ENCODE results near the gene EPHB2.
"Not testable (repeated sequence)": the region's sequence is repeated elsewhere in the genome, so short reads cannot be mapped to it uniquely, and the experiment has no call there.

Gene EPHB2

DNA sequence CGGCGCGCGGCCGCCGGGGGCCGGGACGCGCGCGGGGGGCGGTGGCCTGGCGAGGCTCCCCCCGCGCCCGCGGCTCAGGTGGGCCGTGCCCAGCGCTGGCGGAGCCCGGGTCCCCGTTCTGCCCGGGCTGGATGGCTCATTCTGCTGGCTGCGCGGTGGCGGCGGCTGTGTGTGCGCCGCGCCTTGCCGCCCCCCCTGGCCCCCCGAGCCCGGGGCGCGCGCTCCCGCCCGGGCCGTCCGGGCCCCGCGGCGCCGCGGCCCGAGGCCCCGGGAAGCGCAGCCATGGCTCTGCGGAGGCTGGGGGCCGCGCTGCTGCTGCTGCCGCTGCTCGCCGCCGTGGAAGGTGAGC, at the start of gene EPHB2:
Gene EPHB2 (plus strand): TSS at position 139 of the 349 bp plus-strand sequence. CDS start 144 bp downstream, at position 283.
- TF ChIP-seq, protein P1, sequence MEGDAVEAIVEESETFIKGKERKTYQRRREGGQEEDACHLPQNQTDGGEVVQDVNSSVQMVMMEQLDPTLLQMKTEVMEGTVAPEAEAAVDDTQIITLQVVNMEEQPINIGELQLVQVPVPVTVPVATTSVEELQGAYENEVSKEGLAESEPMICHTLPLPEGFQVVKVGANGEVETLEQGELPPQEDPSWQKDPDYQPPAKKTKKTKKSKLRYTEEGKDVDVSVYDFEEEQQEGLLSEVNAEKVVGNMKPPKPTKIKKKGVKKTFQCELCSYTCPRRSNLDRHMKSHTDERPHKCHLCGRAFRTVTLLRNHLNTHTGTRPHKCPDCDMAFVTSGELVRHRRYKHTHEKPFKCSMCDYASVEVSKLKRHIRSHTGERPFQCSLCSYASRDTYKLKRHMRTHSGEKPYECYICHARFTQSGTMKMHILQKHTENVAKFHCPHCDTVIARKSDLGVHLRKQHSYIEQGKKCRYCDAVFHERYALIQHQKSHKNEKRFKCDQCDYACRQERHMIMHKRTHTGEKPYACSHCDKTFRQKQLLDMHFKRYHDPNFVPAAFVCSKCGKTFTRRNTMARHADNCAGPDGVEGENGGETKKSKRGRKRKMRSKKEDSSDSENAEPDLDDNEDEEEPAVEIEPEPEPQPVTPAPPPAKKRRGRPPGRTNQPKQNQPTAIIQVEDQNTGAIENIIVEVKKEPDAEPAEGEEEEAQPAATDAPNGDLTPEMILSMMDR (IDR thresholded peaks at IDR 0.05; ENCODE audit: low read depth, low read length): no peak
- Histone ChIP-seq H3K4me3 (ENCODE audit: low read depth, low read length) (peak within 1 kb of the TSS; percentile 48), H3K36me3 (no peaks in the 10 kb centered on the region), H3K27me3 (ENCODE audit: insufficient read depth, low read depth, severe bottlenecking) (peaks cover 6% of the 10 kb centered on the region), H3K9me3 (ENCODE audit: severe bottlenecking) (no peaks in the 10 kb centered on the region), H3K27ac (0 out of 2 replicates have a peak within 1 kb of the TSS, but pooled peaks have one; percentile 40)
- DNase-seq: peak; percentile 50

DNA sequence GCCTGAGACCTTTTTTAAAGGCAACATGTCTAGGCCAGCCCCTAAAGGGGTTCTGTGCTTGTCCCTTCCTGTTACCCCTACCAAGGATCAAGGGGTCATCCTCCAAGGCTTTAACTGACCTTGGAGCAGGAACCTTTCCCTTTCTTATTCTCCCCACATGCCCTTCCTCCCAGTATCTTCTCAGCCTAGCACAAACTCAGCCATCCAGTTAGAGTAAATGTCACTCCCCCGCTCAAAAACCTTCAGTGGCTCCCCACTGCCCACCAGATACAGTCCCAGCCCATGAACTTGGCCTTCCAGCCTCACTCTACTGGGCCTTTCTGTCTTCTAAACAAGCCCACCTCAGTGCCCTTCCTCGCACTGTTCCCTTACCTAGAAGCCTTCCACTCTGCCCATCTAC, 48.8 kb upstream of the EPHB2 start:
- Histone ChIP-seq H3K27ac (no peak overlapping the region), H3K36me3 (no peaks in the 10 kb centered on the region), H3K9me3 (ENCODE audit: severe bottlenecking) (no peaks in the 10 kb centered on the region), H3K4me3 (ENCODE audit: low read depth, low read length) (no peak overlapping the region), H3K27me3 (ENCODE audit: insufficient read depth, low read depth, severe bottlenecking) (no peaks in the 10 kb centered on the region)
- DNase-seq: no peak
- TF ChIP-seq, protein P1 (IDR thresholded peaks at IDR 0.05; ENCODE audit: low read depth, low read length): no peak

DNA sequence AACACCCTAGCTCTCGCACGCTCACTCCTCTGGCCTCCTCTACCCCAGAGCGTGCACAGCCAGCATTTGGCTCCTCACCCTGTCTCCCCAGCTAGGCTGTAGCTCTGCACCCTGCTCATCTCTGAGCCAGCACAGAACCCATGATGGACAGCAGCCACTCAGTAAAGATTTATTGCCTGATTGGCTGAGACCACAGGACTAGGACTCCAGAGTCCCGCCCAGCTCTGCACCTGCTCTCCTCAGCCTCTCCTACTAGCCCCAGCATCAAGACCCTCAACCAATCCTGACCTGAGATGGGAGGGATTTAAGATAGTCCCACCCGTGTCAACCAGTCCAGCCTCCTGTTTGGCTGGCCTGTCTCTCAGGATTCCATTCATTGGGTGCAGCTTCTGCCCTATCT, 48.3 kb upstream of the EPHB2 start:
- H3K4me3 ChIP-seq (ENCODE audit: low read depth, low read length): no peak overlapping the region
- TF ChIP-seq, protein P1 (IDR thresholded peaks at IDR 0.05; ENCODE audit: low read depth, low read length): no peak
- no peaks in the 10 kb centered on the region for H3K27me3 ChIP-seq (ENCODE audit: insufficient read depth, low read depth, severe bottlenecking)
- H3K36me3 ChIP-seq: no peaks in the 10 kb centered on the region
- no peaks in the 10 kb centered on the region for H3K9me3 ChIP-seq (ENCODE audit: severe bottlenecking)
- no peak overlapping the region for H3K27ac ChIP-seq
- peak; percentile 66 for DNase-seq

DNA sequence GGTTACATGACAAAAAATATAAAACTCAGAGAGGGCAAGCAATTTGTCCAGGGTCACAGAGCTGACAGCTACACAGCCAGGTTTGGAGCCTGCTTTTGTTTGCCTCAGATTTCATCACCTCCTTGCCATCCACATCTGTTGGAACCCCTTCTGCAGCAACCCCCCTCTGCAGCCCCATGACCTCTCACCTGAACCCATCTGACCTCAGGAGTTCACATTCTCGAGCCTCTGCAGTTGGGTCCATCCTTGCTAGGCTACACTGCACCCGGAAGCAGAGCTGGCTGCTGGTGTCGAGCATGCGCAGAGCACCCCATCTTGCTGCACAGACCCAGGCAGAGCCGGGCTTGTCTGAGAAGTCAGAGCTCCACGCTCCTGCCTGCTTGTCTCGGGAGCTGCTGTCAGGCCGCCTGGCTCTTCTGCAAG, 47.6 kb upstream of the EPHB2 start:
- no peak for DNase-seq
- H3K9me3 ChIP-seq (ENCODE audit: severe bottlenecking): no peaks in the 10 kb centered on the region
- no peaks in the 10 kb centered on the region for H3K36me3 ChIP-seq
- no peaks in the 10 kb centered on the region for H3K27me3 ChIP-seq (ENCODE audit: insufficient read depth, low read depth, severe bottlenecking)
- no peak overlapping the region for H3K4me3 ChIP-seq (ENCODE audit: low read depth, low read length)
- TF ChIP-seq, protein P1 (IDR thresholded peaks at IDR 0.05; ENCODE audit: low read depth, low read length): no peak
- H3K27ac ChIP-seq: no peak overlapping the region

DNA sequence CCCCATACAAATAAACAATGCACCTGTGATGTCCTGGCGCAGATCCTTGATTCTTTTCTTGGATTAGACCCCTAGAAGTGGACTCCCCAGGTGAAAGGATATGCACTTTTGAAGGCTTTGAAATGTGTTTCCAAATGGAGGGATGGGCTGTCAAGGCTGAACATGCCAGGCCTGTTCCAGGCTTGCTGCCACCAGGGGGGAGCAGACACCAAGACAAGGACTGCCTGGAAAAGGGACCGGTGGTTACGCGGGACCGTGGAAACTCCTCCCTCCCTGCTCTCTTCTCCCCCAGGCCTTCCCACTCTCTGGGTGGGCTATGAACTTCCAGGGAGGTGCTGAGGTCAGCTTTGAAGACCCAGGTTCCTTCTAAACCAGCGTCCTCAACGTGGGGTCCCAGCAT, 44.9 kb upstream of the EPHB2 start:
- peak; percentile 78 for DNase-seq
- Histone ChIP-seq H3K4me3 (ENCODE audit: low read depth, low read length) (no peak overlapping the region), H3K9me3 (ENCODE audit: severe bottlenecking) (no peaks in the 10 kb centered on the region), H3K36me3 (no peaks in the 10 kb centered on the region), H3K27me3 (ENCODE audit: insufficient read depth, low read depth, severe bottlenecking) (no peaks in the 10 kb centered on the region), H3K27ac (no peak overlapping the region)
- TF ChIP-seq, protein P1 (IDR thresholded peaks at IDR 0.05; ENCODE audit: low read depth, low read length): peak; percentile 92

DNA sequence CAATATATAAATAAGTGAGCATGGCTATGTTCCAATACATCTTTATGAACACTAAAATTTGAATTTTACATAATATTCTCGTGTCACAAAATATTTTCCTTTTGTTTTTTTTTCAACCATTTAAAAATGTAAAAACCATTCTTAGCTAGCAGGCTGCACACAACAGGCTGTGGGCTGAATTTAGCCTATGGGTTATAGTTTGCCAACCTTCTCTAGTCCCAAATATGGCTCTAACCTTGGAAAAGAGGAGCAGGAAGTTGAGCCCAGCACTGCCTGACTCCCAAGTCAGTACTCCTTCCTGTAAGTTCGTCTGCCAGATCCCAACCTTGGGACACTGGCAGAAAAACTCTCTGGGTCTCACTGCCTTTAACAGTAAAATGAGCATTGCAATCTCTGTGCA, 44.2 kb upstream of the EPHB2 start:
- Histone ChIP-seq H3K27me3 (ENCODE audit: insufficient read depth, low read depth, severe bottlenecking) (no peaks in the 10 kb centered on the region), H3K9me3 (ENCODE audit: severe bottlenecking) (no peaks in the 10 kb centered on the region), H3K27ac (no peak overlapping the region), H3K4me3 (ENCODE audit: low read depth, low read length) (no peak overlapping the region), H3K36me3 (no peaks in the 10 kb centered on the region)
- TF ChIP-seq, protein P1 (IDR thresholded peaks at IDR 0.05; ENCODE audit: low read depth, low read length): no peak
- DNase-seq: no peak

DNA sequence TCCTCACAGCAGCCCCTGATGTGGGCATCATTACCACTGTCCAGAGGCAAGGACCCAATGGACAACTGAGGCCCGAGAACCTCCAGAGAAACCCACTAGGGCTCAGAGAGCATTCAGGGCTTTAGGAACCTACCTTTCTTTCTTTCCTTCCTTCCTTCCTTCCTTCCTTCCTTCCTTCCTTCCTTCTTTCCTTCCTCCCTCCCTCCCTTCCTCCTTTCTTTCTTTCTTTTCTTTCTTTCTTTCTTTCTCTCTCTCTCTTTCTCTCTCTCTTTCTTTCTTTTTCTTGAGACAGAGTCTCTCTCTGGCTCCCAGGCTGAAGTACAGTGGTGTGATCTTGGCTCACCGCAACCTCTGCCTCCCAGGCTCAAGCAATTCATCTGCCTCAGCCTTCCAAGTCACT, 41.8 kb upstream of the EPHB2 start:
- not testable (repeated sequence) for H3K27me3 ChIP-seq (ENCODE audit: insufficient read depth, low read depth, severe bottlenecking); H3K4me3 ChIP-seq (ENCODE audit: low read depth, low read length); H3K36me3 ChIP-seq; H3K27ac ChIP-seq; DNase-seq; H3K9me3 ChIP-seq (ENCODE audit: severe bottlenecking)
